HG02938 (cell line): ENCODE measurements around the gene SLC9A8.
"Not testable (repeated sequence)": the region's sequence is repeated elsewhere in the genome, so short reads cannot be mapped to it uniquely, and the experiment has no call there.

Experiments
- ATAC-seq: cut with Tn5 transposase; IDR thresholded peaks from one replicate; pipeline ENCODE4 v1.9.1; 2021; ENCODE audit warnings: mild to moderate bottlenecking, moderate library complexity; ENCODE audit not compliant: unreplicated experiment

SLC9A8 gene

GRCh38 chr20:49846206-49846807 is 33.7 kb downstream of the SLC9A8 start:
- no peak for ATAC-seq

- no peak for ATAC-seq
Observed at GRCh38 chr20:49850463-49851230, 38.0 kb downstream of the SLC9A8 start.

- no peak for ATAC-seq
Observed at GRCh38 chr20:49851231-49851705, 38.6 kb downstream of the SLC9A8 start.

GRCh38 chr20:49851991-49852390 is 39.4 kb downstream of the SLC9A8 start:
- no peak for ATAC-seq

- ATAC-seq = no peak
Observed at GRCh38 chr20:49852522-49853080, 40.0 kb downstream of the SLC9A8 start.

GRCh38 chr20:49853640-49854039 is 41.0 kb downstream of the SLC9A8 start:
- no peak for ATAC-seq

- no peak for ATAC-seq
Observed at GRCh38 chr20:49854190-49854875, 41.7 kb downstream of the SLC9A8 start.

- no peak for ATAC-seq
Observed at GRCh38 chr20:49856904-49857303, 44.3 kb downstream of the SLC9A8 start.

GRCh38 chr20:49858076-49858585 is 45.5 kb downstream of the SLC9A8 start:
- no peak for ATAC-seq

- no peak for ATAC-seq
Observed at GRCh38 chr20:49859011-49859410, 46.4 kb downstream of the SLC9A8 start.

GRCh38 chr20:49859807-49860206 is 47.2 kb downstream of the SLC9A8 start:
- ATAC-seq = no peak

GRCh38 chr20:49861232-49861631 is 48.6 kb downstream of the SLC9A8 start:
- ATAC-seq = not testable (repeated sequence)

- ATAC-seq = no peak
Observed at GRCh38 chr20:49862607-49863200, 50.1 kb downstream of the SLC9A8 start.

GRCh38 chr20:49863666-49864065 is 51.0 kb downstream of the SLC9A8 start:
- ATAC-seq = no peak

GRCh38 chr20:49865559-49865958 is 52.9 kb downstream of the SLC9A8 start:
- no peak for ATAC-seq

GRCh38 chr20:49866051-49866450 is 53.4 kb downstream of the SLC9A8 start:
- ATAC-seq = no peak

- no peak for ATAC-seq
Observed at GRCh38 chr20:49867453-49868215, 55.0 kb downstream of the SLC9A8 start.

GRCh38 chr20:49868538-49868937 is 55.9 kb downstream of the SLC9A8 start:
- ATAC-seq = no peak

- ATAC-seq = no peak
Observed at GRCh38 chr20:49868964-49869363, 56.3 kb downstream of the SLC9A8 start.

GRCh38 chr20:49870261-49870660 is 57.6 kb downstream of the SLC9A8 start:
- ATAC-seq = no peak
